ENCODE measurements around the gene LURAP1L. TPM values are rescaled to one million over a fixed set of nuclear protein-coding genes. Genes with fewer than 3 reads are reported as not detected.

Gene LURAP1L
- total and polyA plus RNA-seq, 9 donors = 1.7 to 10.8 (median 4.2) TPM

DNA sequence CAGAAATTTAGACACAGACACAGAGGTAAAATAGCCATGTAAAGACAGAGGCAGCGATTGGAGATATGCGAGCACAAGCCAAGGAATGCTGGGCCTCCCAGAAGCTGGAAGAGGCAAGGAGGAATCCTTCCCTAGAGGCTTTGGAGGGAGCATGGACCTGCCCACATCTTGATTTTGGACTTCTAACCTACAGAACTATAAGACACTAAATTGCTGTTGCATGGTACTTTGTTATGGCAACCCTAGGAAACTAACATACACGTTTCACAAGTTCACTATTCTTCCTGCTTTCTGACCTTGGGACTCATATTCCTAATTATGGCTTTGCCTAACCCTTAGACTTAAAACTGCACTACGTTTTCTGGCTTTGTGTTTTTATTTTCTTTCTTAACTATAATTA is 4.6 kb upstream of the LURAP1L start:
- intact Hi-C loops (cut with DNase I) = no loop called here
- no peaks in the 10 kb centered on the region for H3K27me3 ChIP-seq
- TF ChIP-seq POLR2A (IDR thresholded peaks at IDR 0.05) = no peak
- no peak for TF ChIP-seq EP300 (IDR thresholded peaks at IDR 0.05)
- TF ChIP-seq, protein P1, sequence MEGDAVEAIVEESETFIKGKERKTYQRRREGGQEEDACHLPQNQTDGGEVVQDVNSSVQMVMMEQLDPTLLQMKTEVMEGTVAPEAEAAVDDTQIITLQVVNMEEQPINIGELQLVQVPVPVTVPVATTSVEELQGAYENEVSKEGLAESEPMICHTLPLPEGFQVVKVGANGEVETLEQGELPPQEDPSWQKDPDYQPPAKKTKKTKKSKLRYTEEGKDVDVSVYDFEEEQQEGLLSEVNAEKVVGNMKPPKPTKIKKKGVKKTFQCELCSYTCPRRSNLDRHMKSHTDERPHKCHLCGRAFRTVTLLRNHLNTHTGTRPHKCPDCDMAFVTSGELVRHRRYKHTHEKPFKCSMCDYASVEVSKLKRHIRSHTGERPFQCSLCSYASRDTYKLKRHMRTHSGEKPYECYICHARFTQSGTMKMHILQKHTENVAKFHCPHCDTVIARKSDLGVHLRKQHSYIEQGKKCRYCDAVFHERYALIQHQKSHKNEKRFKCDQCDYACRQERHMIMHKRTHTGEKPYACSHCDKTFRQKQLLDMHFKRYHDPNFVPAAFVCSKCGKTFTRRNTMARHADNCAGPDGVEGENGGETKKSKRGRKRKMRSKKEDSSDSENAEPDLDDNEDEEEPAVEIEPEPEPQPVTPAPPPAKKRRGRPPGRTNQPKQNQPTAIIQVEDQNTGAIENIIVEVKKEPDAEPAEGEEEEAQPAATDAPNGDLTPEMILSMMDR (IDR thresholded peaks at IDR 0.05) = no peak
- no peak overlapping the region for H3K27ac ChIP-seq
- no peaks in the 10 kb centered on the region for H3K9me3 ChIP-seq
- DNase-seq = no peak
- no peak overlapping the region for H3K4me3 ChIP-seq
- WGBS, 3 donors = 81 to 82% (median 82%) methylated on average over 4 of the region's 4 CpGs
- H3K36me3 ChIP-seq = no peaks in the 10 kb centered on the region
- H3K4me1 ChIP-seq (ENCODE audit: insufficient read depth) = no peaks in the 10 kb centered on the region

DNA sequence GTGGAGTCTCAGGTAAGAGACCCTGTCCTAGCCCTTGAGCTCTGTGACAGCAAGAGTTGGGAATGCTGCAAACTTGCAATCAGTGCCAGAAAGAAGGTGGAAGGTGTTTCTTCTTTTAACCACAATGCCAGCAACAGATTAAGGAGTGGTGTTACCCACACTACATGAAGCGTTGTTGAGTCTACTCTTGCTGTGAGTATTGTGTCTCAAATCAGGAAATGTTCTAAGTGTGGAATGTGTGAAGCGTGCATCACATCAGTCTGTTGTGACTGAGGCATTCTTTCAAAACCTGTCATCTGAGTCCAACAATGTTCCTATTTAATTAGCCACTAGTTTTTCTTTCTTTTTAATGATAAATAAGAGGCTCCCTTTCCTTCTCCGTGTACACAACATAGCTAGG is 2.9 kb upstream of the LURAP1L start:
- Histone ChIP-seq H3K4me1 (ENCODE audit: insufficient read depth) (no peaks in the 10 kb centered on the region), H3K4me3 (no peak overlapping the region), H3K27me3 (no peaks in the 10 kb centered on the region), H3K9me3 (no peaks in the 10 kb centered on the region), H3K36me3 (no peaks in the 10 kb centered on the region), H3K27ac (no peak overlapping the region)
- TF ChIP-seq, protein P1 (IDR thresholded peaks at IDR 0.05) = no peak
- TF ChIP-seq POLR2A (IDR thresholded peaks at IDR 0.05) = no peak
- no peak for TF ChIP-seq EP300 (IDR thresholded peaks at IDR 0.05)
- 13 to 41% (median 17%) methylated on average over 3 of the region's 3 CpGs for WGBS, 3 donors
- DNase-seq = no peak
- intact Hi-C loops (cut with DNase I) = no loop called here

DNA sequence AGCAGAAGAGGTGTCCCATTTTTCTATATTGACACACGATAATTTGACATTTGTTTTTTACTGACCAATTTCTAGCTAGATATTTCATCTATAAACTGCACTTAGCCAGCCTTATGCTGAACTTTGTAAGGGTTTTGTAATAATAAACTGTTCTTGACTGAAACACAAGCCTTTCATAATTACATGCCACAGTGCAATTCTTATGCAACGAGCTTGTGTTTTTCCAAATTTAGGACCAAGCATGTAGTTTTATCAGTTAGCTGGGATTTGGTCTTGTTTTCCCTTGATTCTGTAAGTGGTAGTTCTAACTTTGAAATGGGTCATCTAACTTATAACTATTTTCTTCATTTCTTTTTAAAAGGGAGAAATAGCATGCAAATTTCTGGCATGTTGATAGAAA is 1.3 kb upstream of the LURAP1L start:
- no peak for DNase-seq
- WGBS, 3 donors = 58 to 74% (median 63%) methylated on average over 2 of the region's 2 CpGs
- no peaks in the 10 kb centered on the region for H3K36me3 ChIP-seq
- H3K27ac ChIP-seq = no peak overlapping the region
- intact Hi-C loops (cut with DNase I) = no loop called here
- no peaks in the 10 kb centered on the region for H3K27me3 ChIP-seq
- no peak for TF ChIP-seq POLR2A (IDR thresholded peaks at IDR 0.05)
- TF ChIP-seq EP300 (IDR thresholded peaks at IDR 0.05) = no peak
- TF ChIP-seq, protein P1 (IDR thresholded peaks at IDR 0.05) = no peak
- no peaks in the 10 kb centered on the region for H3K9me3 ChIP-seq
- no peak overlapping the region for H3K4me3 ChIP-seq
- H3K4me1 ChIP-seq (ENCODE audit: insufficient read depth) = no peaks in the 10 kb centered on the region

DNA sequence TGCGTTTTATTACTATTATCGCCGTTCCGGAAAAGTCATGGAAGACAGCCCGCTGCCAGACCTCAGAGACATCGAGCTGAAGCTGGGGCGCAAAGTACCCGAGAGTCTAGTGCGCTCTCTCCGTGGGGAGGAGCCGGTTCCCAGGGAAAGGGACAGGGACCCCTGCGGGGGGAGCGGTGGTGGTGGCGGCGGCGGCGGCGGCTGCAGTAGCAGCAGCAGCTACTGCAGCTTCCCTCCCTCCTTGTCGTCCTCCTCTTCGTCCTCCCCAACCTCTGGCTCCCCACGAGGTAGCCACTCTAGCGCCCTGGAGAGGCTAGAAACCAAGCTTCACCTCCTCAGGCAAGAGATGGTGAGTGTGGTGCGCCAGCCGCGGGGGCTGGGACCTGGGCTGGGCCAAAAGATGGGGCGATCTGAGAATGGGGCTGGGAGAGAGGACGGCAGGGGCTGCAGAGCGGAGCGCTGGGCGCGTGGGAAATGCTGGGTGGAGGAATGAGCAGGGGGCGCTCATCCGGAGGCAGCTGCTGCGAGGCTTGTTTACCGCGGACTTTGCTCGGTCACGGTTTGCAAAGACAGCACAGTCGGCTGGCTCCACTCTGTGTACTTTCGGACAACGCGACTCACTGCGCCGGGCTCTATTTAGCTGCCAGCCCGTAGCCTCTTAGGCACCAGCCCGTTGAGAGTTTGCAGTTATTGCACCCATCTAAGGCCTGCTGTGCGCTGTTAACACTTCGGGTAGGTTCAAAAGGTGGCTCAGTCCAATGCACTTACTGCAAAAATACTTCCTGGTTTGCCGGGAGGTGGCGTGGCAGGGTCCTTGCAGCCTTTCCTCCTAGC is 1.1 kb downstream of the LURAP1L start:
- Histone ChIP-seq H3K27me3 (no peaks in the 10 kb centered on the region), H3K36me3 (no peaks in the 10 kb centered on the region), H3K4me1 (ENCODE audit: insufficient read depth) (no peaks in the 10 kb centered on the region), H3K27ac (peak overlapping the region; percentile 70 to 75), H3K9me3 (no peaks in the 10 kb centered on the region), H3K4me3 (peak overlapping the region; percentile 75)
- no peak for TF ChIP-seq EP300 (IDR thresholded peaks at IDR 0.05)
- TF ChIP-seq, protein P1 (IDR thresholded peaks at IDR 0.05) = peak; percentile 41 to 47 (median 44)
- no peak for TF ChIP-seq POLR2A (IDR thresholded peaks at IDR 0.05)
- WGBS, 3 donors = 0 to 1% (median 1%) methylated on average over 43 to 50 of the region's 50 CpGs
- intact Hi-C loops (cut with DNase I) = no loop called here
- peak; percentile 38 to 64 (median 53) for DNase-seq

Measured in ovary (tissue), 9 donors.